ENCODE data around the gene RGS14.

GRCh38 chr5:177349362-177349647 lies 8.4 kb upstream of the RGS14 start:
- TF ChIP-seq CTCF (IDR thresholded peaks at IDR 0.05; ENCODE audit: low read depth, low read length, poor library complexity, severe bottlenecking) (no peak), EZH2phosphoT487 (IDR thresholded peaks at IDR 0.05; ENCODE audit: borderline replicate concordance, low read length) (no peak)

All from DOHH2 (cell line).